CD4-positive, alpha-beta T cell treated with Interleukin-15 for 1 hour (primary cell): ENCODE results near the gene ITGA8.
"Not testable (repeated sequence)": the region's sequence is repeated elsewhere in the genome, so short reads cannot be mapped to it uniquely, and the experiment has no call there.

Experiments used
- DNase-seq: peaks from one replicate; pipeline ENCODE4 v3.0.0-alpha.2; 2020

Gene ITGA8

DNA sequence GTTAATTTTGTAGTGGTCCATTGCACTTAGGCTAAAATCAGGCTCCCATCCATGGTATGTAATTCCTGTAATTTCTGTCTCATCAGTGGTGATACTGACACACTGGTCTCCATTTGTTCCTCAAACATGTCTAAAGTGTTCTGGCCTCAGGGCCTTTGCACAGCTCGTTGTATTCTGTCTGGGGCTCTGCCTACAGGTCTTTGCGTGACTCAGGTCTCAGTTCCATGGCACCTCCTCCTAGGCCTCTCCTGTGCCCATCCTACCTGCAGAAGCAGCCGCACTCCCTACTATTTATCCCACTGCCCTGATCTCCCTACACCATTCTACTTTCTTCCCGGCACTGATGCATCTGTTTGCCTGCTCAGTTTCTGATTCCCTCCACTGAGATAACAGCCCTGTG is 173.8 kb downstream of the ITGA8 start:
- DNase-seq = no peak

DNA sequence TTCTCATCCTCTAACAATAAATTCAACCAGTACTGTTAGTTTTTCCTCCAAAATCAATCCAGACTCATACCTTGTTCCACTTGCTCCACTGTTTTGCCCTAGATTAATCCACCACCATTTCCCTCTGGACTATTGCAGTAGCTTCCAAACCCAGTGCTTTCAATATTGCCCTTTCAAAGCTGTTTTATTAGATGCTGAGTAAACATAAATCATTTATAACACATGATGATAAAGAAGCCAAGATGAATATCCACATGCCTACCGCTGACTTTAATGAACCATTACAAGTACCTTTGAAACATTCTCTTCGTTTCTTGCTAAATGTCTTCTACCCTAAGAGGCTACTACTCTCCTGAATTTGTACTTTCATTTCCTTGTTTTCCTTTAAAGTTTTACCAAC is 174.5 kb downstream of the ITGA8 start:
- DNase-seq = no peak

DNA sequence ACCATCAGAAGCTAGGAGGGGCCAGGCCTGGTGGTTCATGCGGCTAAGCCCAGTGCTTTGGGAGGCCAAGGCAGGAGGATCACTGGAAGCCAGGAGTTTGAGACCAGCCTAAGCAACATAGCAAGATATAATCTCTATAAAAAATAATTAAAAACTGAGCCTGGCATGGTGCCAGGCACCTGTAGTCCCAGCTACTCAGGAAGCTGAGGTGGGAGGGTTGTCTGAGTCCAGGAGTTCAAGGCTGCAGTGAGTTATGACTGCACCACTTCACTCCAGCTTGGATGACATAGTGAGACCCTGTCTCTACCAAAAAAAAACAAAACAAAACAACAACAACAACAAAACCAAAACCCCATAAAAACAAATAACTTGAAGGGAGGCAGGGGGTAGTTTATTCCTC is 175.7 kb downstream of the ITGA8 start:
- DNase-seq = no peak

DNA sequence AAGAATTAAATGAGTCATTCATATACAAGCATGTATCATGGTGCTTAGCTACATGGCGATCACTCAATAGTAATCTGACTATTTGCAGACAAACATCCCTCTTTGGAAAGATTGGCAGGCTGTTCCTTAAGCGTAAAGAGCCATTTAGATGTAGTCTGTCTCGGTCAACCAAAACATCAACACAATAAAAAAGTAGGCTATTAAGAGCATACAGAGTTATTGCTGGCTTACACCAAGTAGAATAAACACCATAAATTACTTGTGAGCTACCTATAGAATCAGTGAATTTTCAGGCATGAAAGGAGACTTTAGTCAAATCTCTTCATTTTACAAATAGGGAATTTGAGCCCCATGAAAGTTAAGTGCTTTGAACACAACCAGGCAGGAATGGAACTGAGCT is 176.9 kb downstream of the ITGA8 start:
- DNase-seq = no peak

DNA sequence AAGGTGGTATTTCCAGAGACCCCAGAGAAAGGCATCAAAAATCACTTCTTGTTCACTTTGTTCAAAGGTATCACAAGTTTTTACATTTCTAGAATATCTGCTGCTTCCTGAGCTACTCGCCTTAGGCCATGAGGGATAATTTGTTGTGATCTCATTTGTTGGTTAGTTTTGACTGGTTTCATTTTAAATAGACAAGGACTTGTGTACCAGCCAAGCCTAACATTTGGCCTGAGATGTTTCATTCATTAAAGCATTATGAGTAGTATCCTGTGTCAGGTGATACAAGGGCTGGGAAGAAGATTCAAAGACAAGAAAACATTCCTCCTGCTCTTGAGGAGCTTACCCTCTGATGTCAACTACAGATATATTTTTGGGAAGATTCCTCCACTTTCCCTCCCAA is 178.3 kb downstream of the ITGA8 start:
- DNase-seq = no peak

DNA sequence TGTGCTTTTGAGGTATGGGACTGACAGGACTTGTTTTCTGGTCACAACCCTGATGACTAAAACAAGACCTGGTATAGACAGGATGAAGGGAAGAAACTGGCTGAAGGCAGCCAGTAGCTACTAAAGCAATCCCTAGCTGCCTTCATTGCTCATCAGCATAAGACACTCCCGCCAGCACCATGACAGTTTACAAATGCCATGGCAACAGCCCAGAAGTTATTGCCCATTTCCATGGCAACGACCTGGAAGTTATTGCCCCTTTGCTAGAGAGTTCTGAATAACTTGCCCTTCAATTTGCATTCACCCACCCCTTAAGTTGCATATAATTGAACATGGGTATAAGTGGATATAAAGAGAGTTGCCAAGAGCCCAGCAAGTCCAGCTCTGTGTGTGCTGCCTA is 179.0 kb downstream of the ITGA8 start:
- no peak for DNase-seq

DNA sequence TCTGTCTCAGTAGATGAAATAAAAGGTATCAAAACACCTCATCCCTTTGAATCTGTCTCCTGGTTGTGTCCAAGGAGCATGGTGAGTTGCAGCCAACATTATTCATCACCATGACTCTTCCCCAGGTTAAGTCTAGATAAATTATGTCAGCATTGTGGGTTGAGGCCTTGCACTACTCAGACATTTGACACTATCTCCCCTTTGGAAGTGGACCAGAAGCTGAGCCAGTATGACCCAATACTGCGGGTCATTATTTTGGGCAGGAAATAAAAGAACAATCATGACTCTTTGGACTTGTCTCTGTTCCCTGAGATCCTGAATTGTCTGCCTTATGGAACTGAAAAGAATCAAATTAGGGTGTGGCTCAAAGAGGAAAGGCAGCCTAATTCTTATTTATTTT is 180.5 kb downstream of the ITGA8 start:
- DNase-seq = no peak

DNA sequence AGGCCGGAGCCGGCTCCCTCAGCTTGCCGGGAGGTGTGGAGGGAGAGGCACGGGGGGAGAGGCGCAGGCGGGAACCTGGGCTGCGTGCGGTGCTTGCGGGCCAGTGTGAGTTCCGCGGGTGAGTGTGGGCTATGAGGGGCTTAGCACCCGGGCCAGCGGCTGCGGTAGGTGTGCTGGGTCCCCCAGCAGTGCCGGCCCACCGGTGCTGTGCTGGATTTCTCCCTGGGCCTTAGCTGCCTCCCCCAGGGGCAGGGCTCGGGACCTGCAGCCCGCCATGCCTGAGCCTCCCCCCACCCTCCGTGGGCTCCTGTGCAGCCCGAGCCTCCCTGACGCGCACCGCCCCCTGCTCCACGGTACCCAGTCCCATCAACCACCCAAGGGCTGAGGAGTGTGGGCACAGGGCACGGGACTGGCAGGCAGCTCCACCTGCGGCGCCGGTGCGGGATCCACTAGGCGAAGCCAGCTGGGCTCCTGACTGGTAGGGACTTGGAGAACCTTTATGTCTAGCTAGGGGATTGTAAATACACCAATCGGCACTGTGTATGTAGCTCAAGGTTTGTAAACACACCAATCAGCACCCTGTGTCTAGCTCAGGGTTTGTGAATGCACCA is 184.7 kb downstream of the ITGA8 start:
- not testable (repeated sequence) for DNase-seq

DNA sequence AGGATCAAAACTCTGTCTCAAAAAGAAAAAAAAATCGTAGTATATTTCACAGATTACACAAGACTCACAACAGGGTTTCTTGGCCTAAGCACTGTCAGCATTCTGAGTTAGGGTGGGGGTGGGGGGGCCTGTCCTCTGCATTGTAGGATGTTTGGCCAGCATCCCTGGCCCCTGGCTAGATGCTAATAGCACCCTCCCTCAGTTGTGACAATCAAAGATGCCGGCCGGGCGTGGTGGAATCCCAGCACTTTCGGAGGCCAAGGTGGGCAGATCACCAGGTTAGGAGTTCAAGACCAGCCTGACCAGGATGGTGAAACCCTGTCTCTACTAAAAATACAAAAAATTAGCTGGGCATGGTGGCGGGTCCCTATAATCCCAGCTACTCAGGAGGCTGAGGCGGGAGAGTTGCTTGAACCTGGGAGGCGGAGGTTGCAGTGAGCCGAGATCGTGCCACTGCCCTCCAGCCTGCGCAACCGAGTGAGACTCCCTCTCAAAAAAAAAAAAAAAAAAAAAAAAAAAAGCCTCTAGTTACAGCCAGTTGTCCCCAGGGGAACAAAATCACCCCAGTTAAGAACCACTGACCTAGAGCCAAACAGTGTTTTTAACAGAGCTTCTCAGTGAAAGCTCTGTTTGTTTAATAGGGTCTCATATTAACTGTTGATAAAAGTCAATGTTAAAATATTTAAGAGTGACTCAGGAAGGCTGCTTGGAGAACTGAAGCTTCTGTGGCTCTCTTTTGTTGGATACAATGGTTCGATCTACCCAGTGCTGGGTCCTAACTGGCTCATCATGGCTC is 187.6 kb downstream of the ITGA8 start:
- DNase-seq = no peak

DNA sequence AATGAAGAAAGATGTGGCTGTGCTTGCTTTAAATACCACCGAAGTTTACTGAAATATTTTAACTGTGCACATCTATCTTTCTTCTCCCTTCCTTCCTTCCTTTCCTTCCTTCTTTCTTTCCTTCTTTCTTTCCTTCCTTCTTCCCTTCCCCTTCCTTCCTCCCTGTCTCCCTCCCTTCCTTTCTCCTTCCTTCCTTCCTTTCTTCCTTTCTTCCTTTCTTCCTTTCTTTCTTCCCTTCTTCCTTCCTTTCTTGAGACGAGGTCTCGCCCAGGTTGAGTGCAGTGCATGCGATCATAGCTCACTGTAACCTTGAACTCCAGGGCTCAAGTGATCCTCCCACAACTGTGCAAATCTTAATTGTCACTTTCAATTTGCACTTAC is 190.9 kb downstream of the ITGA8 start:
- no peak for DNase-seq

DNA sequence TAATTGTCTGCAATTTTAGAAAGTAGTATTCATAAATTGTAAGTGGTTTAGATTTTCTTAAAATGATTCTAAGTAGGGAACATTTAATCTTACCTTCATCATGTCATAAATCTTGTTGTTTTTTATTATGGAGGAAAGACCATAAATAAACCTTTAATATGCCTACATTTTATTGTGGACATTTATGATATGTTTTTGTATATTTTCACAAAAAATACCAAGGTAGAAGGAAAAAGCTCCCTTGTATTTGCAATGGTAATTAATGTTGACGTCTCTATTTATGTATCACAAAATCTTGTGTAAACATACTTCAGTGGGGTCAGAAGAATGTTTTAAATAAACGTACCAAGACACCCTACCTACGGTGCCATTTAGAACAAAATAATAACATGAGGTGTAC is 193.0 kb downstream of the ITGA8 start:
- no peak for DNase-seq

DNA sequence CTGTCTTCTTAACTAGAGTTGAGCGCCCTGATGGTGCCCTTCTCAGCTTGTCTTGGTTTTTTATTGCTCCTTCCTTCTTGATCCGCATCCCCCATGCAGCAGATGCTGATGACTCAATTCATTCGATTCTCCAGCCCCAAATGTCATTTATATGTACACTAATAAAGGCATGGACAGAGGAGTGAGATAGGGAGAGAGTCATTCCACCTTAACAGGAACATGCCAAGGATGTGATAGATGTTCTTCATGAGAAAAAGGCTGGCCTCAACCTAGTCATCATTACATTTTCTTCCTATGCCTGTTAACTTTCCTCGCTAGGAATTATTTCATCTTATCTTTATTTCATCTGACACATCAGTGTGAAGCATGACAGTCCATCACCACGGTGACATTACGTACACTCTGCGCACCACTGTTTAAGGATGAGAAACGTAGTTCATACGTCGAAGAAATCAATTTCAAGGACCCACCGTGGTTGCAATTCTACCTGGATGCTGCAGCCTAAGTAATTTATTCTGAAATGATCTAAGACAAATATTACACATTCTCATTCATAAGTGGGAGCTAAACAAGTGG is 198.3 kb downstream of the ITGA8 start:
- no peak for DNase-seq

DNA sequence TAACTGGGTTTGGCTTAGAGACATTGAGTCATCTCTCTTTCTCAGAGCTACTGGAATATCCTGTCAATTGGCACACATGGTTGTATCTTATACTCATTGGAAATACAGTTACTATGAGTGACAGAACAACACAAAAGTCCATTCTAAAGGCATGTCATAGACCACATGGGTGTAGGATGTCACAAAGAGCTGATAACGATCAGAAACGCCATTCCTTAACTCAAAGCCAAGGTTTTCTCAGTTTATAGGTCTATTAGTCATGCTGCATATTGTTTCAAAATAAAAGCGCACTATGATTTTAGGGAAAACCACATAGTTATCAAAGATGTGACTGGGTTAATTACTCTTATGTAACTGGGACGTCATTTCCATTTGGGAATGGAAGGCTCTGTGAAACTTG is 201.5 kb downstream of the ITGA8 start:
- DNase-seq = no peak

DNA sequence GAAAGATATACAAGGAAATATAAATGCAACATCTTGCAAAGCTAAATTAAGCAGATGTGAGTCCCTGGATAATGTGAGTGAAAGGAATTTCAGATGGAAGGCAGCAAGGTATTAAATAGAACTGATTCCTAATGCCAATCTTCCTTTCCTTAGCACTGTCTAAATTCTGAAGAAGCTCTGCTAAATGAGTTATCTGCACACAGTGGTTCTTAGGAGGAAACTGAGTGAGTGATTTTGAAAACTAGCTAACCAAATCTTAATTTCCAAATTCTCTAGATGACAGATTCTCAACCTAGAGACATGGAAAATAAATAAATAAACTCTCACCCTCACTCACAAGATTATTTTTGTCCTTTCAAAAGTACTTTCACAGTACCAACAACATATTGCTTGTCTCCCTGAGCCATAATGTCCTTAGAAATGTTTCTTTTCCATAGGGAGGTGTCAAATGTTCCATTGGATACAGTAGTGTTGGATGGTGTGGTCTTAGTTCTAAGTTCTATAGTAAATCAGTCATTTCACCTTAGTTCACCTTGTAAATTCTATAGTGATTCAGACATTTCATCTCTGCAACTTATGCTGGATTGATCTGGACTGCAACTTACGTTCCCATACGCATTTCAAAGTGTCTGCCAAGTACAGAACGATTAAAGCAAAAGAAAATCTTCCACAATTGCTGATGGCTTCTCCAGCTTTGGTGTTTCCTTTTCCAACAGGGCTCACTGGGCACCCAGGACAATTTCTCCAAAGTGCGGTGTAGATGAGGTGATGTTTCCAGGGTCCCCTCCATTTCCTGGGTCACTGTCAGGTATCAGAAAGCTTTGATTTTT is 203.3 kb downstream of the ITGA8 start:
- DNase-seq = no peak

DNA sequence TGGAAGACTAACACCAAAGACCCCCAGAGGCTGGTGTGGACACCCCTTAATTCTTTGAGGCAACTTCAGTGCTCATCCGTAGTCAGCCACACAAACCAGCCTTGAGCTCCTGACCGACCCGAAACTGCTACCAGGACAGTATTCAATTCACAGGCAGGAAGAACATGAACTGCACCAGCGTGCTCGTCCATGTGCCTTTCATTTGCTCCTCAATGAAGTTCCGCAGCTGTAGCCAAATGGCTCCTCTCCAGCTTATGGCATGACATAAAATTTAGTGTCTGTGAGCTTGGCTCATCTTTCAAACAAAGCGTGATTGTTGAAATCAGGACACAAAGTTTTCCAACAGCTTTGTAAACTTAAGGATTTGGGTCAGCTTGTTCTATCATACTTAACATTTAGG is 204.5 kb downstream of the ITGA8 start:
- DNase-seq = no peak

DNA sequence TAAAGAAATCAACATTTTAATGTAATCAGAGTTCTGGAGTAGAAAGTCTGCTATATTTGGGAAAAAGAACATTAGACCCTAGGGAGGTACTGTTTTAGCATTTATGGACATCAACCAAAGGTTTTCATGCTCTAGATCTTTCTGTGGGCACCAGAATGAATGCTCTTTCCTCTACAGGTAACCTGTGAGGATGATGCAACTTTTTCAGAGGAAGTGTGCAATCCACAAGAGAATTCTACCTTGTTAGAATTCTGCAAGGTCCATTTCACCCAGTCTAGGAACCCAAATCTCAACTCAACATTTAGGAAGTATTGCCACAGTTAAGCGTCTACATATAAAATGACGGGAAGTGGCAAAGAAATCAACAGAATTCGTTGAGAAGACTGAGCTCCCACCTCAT is 208.8 kb downstream of the ITGA8 start:
- no peak for DNase-seq

DNA sequence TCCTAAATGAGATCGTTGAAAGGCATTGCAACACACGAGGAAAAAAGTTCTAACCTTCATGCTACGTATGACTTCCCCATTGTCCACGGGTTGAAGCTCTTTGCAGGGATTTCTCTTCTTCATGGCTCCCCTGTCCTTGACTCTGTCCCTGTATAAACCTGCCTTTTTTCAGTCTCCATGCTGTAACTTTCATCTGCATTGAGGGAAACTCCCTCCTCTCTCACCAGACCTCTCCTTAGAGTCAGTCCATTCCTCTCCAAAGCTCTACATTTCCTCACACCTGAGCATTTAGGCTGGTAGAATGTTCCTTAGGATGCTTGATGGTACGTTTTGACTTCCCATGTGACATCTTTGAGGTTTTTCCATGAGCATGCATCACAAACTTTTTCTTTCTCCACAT is 214.4 kb downstream of the ITGA8 start:
- DNase-seq = no peak

DNA sequence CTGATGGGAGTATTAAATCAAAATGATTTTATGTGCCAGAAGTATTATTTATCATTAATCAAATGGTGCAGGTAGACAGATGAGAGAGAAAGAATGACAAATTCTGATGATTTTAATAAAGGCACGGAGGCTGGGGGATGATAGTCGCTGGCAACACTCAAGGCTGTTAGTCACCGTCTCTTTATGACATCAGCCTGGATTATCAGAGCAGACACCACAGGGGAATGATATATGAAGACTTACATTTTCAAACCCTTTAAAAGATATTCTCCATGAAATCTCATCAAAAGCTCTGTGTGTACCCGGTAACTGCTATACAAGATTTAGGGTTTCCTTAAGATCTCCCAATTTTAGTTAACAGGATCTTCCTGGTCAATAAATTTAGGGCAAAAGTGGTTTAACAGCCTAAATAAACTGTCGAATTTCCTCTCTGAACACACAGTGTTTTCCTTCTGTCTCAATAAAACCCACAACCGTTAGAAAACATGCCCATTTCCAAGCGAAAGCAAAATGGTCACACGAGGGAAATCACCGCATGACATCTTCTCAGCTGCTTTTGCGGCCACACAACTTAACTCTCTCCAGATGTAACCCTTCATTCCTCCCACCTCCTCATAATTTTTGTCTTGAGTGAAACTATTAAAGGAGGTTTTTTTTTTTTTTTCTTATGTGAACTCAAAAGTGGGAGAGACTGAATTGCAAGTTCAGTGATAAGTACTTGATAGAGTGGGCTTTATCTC is 215.5 kb downstream of the ITGA8 start:
- DNase-seq = no peak

DNA sequence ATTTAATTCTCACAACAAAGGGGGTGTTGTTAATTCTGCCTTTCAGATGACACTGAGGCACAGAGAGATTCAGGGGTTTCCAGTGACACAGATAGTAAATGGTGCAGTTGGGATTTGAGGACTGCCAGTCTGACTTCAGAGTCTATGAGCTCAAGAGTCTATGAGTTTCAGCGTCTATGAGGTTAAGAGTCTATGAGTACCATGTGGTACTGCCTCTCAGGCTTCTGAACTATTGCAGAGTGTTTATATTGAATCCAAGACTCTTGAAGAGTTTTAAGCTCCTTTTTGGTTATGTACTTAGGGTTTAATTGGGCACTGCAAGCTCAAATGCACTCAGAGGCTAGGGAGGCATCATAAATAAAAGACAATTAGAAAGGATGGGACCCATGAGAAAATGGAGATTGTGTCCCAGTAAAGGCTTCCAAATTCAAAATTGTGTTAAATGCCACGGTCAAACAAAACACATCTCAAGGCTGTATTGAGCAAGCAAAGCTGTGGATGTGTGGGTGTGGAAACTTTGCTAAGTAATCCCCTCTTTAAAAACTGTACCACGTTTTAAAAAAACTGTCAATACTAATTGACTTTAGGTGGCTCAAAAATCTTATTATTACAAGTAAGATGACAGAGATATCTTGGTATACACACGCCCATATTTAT is 224.7 kb downstream of the ITGA8 start:
- DNase-seq = no peak

DNA sequence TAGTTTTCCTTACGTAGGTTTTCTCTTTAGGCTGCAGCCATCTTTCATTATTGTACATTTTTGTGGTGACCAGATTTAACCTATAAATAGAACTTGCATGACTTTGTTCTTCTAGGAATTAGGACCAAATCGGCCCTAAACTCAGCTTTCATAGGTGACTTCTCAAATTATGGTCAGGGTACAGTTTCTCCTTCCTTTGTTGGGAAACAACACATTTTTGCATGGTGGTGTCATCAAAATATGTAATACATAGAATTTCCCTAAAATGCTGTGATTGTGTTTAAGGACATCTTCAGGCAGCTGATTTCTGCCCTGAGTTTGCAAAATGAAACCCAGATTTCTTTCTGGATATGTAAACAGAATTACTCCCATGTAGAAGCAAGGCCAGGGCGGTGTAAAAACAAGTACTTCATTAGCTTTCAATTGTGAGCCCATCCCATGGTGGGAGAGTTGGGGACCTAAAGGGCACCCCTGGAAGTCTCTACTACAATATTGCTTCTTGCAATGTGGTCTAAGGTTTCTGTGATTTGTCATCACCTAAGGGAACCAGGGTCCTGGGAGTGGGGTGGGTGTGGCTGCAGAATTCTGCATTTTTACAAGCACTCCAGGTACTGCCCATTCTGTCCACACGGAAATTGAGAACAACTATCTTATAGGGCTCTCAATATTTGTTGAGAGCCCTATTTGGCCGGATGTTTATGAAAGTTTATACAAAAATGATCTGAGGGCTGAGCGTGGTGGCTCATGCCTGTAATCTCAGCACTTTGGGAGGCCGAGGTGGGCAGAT is 227.7 kb downstream of the ITGA8 start:
- DNase-seq = no peak

DNA sequence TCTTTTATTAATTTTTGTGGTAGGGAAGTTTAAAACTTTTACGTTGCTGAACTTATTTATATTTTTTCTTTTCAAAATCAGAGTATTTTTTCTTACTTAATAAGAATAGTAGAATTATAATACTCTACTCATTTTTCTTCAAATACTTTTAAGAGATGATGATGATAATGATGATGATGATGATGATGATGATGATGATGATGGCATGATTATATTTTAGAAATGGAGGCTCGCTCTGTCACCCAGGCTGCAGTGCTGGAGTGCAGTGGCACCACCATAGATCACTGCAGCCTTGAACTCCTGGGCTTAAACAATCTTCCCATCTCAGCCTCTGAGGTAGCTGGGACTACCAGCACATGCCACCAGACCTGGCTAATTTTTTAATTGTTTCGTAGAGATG is 230.3 kb downstream of the ITGA8 start:
- no peak for DNase-seq

DNA sequence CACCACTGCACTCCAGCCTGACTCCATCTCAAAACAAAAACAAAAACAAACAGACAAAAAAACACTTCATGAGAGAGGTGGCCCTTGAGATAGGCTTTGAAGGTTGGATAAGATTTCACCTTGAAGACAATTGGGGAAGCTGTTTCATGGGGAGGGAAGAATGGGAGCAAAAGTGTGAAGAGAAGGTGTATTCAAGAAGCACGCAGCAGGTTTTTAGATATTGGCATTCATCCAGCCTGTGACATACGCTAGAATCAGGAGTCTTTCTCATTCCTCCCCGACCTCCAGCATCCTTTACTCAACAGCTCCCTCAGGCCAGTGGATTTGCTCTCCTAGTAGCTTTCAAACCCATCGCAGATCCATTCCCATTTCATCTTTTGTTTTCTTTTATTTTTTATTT is 232.3 kb downstream of the ITGA8 start:
- no peak for DNase-seq
